ENCODE measurements around the gene ZNF281. TPM values are rescaled to one million over a fixed set of nuclear protein-coding genes. Genes with fewer than 3 reads are reported as not detected.

Gene ZNF281
- polyA plus RNA-seq, 1 donor (not counting 4 experiments of a cell fraction or from before 2014, with no cell fraction given) = 14.7 TPM

DNA sequence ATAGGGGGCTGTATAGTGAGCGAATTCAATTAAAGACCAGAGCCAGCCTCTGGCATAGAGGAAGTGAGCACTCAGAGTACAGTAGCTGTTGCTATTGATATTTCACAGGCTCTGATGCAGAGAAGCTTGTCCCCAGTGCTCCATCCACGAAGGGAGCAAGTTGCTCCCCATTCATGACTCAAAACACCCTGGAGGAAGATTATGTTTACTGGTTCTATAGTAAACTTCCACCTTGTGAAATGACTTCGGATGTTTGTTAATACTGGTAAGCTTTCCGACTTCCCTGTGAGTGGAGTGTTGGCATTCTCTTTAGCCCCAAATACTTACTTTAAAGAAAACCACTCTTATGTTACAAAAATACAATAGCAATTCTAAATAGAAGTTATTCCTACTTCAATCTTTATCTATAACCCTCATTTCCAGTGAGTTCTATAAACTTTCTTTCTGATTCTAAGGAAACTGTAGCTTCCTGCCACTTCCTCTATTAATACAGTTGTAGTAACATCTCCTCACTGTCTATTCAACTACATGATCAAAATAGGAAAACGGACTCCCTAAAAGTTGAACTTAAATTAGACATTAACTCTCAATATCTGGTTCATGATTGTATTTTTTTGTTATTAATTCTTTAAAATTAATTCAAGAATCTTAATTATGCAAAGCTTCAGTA, 46.4 kb downstream of the ZNF281 start:
- dilution Hi-C loops (cut with MboI; ENCODE audit: extremely low pct_ligation_motif_present, low sequenced_read_pairs) = no loop called here
- Histone ChIP-seq H4K20me1 (ENCODE audit: control insufficient read depth, extremely low read depth, insufficient read depth, low read length) (no peaks in the 10 kb centered on the region), H3K9me3 (ENCODE audit: control insufficient read depth, low read depth, low read length) (no peaks in the 10 kb centered on the region), H3K79me2 (ENCODE audit: control insufficient read depth, insufficient read depth, low read length) (no peaks in the 10 kb centered on the region), H2AFZ (ENCODE audit: control insufficient read depth, low read length) (no peak overlapping the region), H3K4me1 (ENCODE audit: control insufficient read depth, extremely low read depth, insufficient read depth, low read length) (peaks cover 15% of the 10 kb centered on the region), H3K9ac (ENCODE audit: control insufficient read depth, extremely low read depth, insufficient read depth, low read length) (no peak overlapping the region), H3K27me3 (ENCODE audit: control insufficient read depth, extremely low read depth, insufficient read depth, low read length) (no peaks in the 10 kb centered on the region), H3K4me2 (ENCODE audit: control insufficient read depth, extremely low read depth, insufficient read depth, low read depth, low read length) (no peak overlapping the region), H3K9me1 (ENCODE audit: control insufficient read depth, extremely low read depth, insufficient read depth, low read length) (no peaks in the 10 kb centered on the region), H3K27ac (ENCODE audit: control insufficient read depth, insufficient read depth, low read length) (no peak overlapping the region), H3K4me3 (ENCODE audit: control insufficient read depth in 2 of 3, extremely low read depth in 1 of 3, insufficient read depth in 2 of 3, low read depth in 1 of 3, low read length in 3 of 3) (no peak overlapping the region), H3K36me3 (ENCODE audit: control insufficient read depth in 2 of 2, extremely low read depth in 1 of 2, insufficient read depth in 2 of 2, low read length in 2 of 2) (no peaks in the 10 kb centered on the region)
- DNase-seq (ENCODE audit: low read depth, low spot score) (no peak), FAIRE-seq (no peak)
- no peak for TF ChIP-seq EZH2 (IDR thresholded peaks at IDR 0.05; ENCODE audit: low read length)
- TF ChIP-seq, protein P1, sequence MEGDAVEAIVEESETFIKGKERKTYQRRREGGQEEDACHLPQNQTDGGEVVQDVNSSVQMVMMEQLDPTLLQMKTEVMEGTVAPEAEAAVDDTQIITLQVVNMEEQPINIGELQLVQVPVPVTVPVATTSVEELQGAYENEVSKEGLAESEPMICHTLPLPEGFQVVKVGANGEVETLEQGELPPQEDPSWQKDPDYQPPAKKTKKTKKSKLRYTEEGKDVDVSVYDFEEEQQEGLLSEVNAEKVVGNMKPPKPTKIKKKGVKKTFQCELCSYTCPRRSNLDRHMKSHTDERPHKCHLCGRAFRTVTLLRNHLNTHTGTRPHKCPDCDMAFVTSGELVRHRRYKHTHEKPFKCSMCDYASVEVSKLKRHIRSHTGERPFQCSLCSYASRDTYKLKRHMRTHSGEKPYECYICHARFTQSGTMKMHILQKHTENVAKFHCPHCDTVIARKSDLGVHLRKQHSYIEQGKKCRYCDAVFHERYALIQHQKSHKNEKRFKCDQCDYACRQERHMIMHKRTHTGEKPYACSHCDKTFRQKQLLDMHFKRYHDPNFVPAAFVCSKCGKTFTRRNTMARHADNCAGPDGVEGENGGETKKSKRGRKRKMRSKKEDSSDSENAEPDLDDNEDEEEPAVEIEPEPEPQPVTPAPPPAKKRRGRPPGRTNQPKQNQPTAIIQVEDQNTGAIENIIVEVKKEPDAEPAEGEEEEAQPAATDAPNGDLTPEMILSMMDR (optimal IDR thresholded peaks at IDR 0.05 in 1 of 3, IDR thresholded peaks at IDR 0.05 in 1 of 3, conservative IDR thresholded peaks at IDR 0.05 in 1 of 3; ENCODE audit: extremely low read depth in 1 of 3, insufficient read depth in 2 of 3, low read length in 3 of 3) = no peak

DNA sequence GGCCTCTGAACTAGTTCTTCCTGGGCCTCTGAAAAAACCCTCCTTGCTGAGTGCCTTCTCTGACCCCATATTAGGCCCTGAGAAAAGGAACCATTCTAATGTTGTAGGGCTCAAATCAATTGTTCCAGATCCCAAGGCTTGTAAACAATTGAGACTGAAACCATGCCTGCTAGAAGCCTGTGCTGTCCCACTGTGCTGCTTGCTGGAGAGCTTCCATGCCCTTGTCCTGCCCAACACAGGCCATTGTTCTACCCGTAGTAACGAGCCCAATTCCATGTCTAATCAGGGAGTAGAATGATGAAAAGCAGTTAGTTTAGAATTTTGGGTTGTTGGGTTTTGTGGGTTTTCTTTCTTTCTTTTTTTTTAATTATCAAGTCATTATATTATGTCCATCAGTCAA, 47.4 kb downstream of the ZNF281 start:
- Histone ChIP-seq H2AFZ (ENCODE audit: control insufficient read depth, low read length) (no peak overlapping the region), H3K36me3 (ENCODE audit: control insufficient read depth in 2 of 2, extremely low read depth in 1 of 2, insufficient read depth in 2 of 2, low read length in 2 of 2) (no peaks in the 10 kb centered on the region), H3K4me2 (ENCODE audit: control insufficient read depth, extremely low read depth, insufficient read depth, low read depth, low read length) (no peak overlapping the region), H3K9me1 (ENCODE audit: control insufficient read depth, extremely low read depth, insufficient read depth, low read length) (no peaks in the 10 kb centered on the region), H3K27me3 (ENCODE audit: control insufficient read depth, extremely low read depth, insufficient read depth, low read length) (no peaks in the 10 kb centered on the region), H3K4me1 (ENCODE audit: control insufficient read depth, extremely low read depth, insufficient read depth, low read length) (peaks cover 15% of the 10 kb centered on the region), H3K79me2 (ENCODE audit: control insufficient read depth, insufficient read depth, low read length) (no peaks in the 10 kb centered on the region), H3K4me3 (ENCODE audit: control insufficient read depth in 2 of 3, extremely low read depth in 1 of 3, insufficient read depth in 2 of 3, low read depth in 1 of 3, low read length in 3 of 3) (no peak overlapping the region), H3K9ac (ENCODE audit: control insufficient read depth, extremely low read depth, insufficient read depth, low read length) (no peak overlapping the region), H3K9me3 (ENCODE audit: control insufficient read depth, low read depth, low read length) (no peaks in the 10 kb centered on the region), H3K27ac (ENCODE audit: control insufficient read depth, insufficient read depth, low read length) (no peak overlapping the region), H4K20me1 (ENCODE audit: control insufficient read depth, extremely low read depth, insufficient read depth, low read length) (no peaks in the 10 kb centered on the region)
- dilution Hi-C loops (cut with MboI; ENCODE audit: extremely low pct_ligation_motif_present, low sequenced_read_pairs) = no loop called here
- FAIRE-seq (no peak), DNase-seq (ENCODE audit: low read depth, low spot score) (no peak)
- TF ChIP-seq EZH2 (IDR thresholded peaks at IDR 0.05; ENCODE audit: low read length) = no peak
- TF ChIP-seq, protein P1 (optimal IDR thresholded peaks at IDR 0.05 in 1 of 3, IDR thresholded peaks at IDR 0.05 in 1 of 3, conservative IDR thresholded peaks at IDR 0.05 in 1 of 3; ENCODE audit: extremely low read depth in 1 of 3, insufficient read depth in 2 of 3, low read length in 3 of 3) = no peak
